CD4-positive, alpha-beta T cell treated with Interleukin-6 for 4 hours (primary cell): Measurements from ENCODE around the gene BLVRB.
"Not testable (repeated sequence)": the region's sequence is repeated elsewhere in the genome, so short reads cannot be mapped to it uniquely, and the experiment has no call there.

Source experiments
- DNase-seq: peaks from one replicate; pipeline ENCODE4 v3.0.0-alpha.2; 2020; ENCODE audit warnings: mixed read lengths

The BLVRB gene

DNA sequence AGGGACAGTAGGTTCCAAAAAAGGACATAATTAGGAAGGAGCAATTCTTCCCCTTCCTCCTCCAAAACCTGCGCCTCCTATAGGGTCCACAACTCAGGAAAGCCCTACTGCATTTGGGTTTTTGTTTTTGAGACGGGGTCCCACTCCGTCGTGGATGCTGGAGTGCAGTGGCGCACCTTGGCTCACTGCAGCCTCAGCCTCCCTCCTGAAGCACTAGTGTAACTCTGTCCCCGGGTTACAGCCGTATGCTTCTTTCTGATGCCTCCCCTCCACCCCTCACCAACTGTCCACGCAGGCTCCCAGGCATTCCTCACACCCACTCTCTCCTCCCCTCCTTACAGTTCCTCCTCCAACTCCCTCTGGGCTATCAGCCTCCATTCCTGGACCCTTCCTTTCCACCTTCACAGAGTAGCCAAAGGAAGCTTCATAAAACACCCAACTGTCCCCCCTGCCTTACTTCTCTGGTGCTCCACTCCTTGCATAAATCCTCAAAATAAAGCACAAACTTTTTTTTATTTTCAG, 19.2 kb downstream of the BLVRB start:
- no peak for DNase-seq

DNA sequence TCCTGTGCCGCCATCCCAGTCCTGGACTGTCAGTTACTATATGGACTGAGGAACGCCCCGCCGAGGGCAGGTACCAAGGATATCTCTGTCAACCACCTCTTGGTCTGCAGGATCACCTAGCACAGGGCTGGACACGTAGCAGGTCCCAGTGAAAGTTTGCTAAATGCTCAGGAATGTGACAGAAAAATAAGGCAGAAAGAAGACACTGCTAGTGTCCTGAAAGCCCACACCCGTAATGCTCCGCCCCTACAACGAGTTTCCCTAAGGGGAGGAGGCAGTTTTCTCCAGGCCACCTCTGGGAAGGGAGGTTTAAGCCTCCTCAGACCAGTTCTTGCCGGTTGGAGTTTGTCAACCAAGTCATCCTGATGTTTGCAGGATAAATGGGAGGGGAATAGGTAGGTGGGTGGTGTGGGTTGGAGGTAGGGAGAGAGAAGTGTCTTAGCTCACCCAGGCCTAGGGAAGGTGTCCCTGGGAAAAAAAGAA, 19.7 kb downstream of the BLVRB start:
- no peak for DNase-seq

DNA sequence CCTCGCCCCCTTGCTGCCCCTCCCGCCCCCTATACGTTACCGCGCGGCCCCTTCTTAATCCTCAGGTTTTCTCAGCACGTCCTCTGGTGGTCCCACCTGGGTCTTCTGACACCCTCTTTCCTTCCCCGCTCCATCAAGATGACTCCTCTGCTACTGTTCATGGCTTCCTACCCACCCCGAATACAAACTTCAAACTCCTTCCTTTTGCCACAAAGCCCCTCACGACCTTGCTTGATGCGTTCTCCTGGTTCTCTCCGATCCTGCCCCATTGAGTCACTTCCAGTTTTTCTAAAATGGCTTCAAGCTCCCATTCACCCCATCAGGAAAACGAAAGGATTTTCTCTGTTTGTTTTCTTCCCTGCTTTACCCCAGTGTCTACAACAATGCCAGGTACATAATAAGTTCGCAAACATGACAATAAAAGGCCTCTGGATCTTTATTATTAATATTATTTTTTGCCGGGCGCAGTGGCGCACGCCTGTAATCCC, 20.7 kb downstream of the BLVRB start:
- no peak for DNase-seq

DNA sequence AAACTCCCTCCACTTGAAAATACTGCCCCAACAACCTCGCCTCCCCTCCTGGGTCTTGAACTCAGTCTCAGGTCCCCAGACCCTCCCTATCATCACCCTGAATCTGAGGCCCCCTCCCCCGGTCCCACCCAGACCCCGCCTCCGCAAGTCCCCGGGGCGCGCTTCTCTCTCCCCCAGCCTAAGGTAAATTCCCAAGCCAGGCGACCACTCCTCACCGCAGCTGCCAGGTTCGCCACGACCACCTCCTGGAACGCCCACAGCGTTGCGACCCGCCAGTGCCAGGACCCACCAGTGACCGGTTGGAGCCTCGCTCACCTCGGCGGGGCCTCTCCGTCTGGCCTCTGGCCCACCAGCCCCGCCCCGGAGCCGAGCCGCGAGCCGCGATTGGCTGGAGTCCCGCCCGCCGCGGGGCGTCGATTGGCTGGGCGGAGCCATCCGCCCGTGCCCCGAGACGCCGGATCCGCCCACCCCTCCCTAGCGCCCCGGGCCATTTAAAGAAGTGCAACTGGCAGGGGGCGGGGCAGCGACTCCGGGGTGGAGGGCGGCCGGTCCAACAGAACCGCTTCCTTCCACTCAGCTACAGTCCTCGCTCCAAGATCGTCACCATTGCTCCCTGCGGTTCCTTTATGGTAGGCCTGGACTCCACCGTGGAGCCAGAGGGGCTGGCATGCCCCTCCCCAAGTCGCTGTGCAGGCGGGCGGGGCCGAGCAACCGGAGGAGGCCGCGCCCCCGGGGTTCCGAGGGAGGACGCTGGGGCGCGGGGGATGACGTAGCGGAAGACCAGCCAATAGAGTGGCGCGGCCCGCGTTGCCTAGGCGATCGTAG, 21.3 kb downstream of the BLVRB start, which contains the start of gene SERTAD3:
Gene SERTAD3, minus strand, starts transcription at position 336 of the 825 bp plus-strand sequence. CDS start 2,255 bp downstream, outside the sequence.
- peak; percentile 98 for DNase-seq

DNA sequence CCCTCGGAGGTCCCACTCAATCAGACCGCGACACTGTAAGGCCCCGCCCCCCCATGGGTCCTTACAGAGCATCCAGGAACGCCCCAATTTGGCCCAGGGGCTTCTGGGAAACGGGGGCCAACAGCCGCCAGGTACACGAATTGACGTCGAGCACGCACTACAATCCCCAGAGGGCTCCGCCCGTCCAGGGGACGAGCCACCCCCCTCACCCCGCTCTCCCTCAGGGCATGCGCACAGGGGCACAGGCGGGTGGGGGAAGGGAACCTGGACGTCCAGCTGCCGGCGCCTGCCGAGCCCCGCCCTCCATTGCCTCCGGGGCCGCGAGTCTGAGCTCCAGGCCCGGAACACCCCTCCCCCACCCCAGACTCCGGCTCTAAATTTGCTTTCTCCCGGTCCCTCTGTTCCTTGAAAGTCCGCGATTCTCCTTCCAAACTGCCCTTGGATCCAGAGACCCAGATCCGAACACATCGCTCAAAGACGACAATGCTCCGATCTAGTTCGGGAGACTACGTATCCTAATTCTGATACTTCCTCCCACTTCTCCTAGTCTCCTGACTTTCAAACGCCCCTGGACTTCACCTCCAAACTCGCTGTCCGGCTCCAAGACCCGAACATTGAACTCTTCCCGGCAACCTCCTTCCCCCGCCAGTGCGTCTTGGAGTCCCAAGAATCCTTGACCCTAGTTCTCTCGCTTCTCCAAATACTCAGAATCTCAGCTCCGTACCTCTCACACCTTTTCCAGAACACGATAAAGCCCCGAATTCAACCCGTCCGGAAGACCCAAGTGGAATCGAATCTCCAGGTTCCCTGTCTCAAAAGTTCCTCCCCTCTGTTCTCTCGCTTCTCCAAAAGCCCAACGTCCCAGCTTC, 22.2 kb downstream of the BLVRB start:
- DNase-seq, result peak; percentile 100

DNA sequence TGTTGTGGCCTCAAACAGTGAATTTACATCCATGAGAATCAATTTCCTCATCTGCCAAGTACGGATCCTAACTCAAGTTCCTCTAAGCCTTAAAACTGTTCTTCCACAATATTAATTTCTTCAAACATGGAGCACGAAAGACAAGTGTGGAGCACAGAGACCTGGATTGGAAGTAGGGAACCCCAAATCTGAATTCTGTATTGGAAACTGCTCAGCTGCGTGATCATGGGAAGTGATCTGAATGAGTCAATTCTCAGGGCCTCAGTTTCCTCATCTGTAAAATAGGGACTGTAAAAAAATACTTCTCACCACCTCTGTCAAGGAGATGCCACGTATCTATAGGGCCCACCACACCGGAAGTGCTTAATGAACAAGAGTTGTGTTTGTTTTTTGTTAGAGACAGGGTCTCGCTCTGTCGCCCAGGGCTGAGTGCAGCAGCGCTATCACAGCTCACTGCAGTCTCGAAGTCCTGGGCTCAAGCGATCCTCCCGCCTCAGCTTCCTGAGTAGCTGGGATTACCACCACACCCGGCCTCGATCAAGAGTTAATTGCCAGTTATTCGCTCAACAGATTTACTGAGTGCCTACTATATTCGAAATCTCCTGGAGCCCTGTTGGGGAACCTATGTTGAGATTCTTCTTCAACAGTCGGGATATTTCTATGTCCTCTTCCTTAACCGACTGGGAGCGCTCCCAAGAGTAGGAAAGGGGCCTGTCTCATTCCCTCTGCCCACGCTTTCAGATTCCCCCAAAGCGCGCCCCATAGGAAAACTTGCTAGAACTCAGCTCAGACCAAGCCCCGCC, 23.0 kb downstream of the BLVRB start:
- no peak for DNase-seq

DNA sequence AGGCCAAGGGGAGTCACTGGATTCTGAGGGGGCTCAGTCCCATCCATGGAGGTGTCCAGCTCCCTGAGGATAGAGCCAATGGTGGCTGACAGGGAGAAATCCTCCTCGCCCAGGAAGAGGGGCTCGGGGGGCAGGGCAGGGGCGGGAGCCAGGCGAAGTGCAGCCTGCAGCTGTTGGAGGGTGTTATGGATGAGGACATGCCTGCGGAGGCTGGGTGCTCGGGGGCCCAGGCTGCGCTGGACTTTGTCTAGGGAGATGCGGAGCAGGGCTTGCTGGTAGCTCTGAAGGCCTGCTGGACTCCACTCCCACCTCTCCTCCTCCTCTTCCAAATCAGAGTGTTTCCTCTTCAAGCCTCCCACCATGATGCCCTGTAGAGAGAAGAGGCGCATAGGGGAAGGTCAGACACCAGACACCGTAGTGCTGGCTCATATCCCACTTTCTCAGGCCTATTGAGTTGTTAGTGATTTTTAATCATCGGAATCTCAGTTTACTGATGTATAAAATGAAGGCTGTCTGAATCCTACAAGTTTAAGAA, 23.8 kb downstream of the BLVRB start:
- DNase-seq, result no peak

DNA sequence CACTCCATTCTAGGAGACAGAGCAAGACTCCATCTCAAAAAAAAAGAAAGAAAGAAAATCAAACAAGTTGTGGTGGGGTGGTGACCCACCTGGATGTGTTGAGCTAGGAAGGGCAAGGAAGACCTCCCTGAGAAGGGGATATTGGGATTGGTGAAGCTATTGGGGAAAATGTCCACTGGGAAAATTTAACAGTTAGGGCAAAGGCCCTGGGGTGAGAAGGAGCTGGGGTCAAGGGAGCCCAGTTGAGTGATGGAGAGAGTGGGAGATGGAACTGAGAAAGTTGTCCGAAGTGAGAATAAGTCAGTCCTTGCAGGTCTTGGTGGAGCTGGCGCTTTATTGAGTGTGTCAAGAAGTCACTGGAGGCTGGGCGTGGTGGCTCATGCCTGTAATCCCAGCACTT, 27.3 kb downstream of the BLVRB start:
- DNase-seq, result no peak

DNA sequence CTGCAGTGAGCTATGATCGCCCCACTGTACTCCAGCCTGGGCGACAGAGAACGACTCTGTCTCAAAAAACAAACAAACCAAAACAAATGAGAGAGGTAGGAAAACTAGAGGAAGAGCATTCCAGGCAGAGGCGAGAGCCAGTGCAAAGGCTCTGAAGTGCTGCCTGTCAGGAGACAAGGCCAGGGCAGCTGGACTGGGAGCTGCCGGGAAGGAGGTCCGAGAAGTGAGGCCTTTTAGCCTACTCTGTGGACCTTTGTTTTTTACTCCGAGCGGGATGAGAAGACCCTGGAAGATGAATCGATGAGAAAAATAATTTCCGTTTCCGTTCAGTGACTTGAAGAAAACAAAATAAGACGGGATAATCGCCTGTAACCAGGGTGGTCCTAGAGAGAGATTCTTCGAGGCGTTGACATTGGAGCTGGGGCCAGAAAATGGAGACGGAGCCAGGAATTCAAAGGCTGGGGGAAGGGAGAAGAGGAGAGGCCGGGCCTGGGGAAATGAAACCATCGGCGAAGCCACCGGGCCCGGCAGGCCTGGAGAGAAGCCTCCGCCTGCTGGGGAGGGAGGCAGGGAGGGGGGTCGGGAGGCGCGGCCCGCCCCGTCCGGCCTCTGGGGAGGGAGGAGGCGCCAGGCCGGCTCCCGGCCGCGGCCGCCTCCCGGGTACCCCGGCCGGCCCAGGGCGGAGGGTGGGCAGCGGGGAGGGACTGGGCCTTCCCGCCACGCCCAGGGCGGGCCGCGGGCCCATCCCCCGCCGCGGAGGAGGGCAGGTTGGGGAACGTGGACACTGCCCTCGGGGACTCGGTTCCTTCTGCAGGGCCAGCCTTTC, 31.9 kb downstream of the BLVRB start:
- DNase-seq, result peak; percentile 69

DNA sequence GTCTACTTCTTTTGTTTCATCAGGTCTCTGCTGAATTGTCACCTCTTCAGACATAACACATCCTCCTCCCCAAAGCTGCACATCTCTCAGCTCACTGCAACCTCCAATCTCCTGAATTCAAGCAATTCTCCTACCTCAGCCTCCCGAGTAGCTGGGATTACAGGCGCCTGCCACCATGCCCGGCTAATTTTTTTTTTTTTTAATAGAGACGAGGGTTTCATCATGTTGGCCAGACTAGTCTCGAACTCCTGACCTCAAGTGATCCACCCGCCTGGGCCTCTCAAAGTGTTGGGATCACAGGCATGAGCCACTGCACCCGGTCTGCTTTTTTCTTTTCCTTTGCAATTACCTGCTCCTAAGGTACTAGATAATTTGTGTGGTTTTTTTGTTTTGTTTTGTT, 32.8 kb downstream of the BLVRB start:
- not testable (repeated sequence) for DNase-seq

DNA sequence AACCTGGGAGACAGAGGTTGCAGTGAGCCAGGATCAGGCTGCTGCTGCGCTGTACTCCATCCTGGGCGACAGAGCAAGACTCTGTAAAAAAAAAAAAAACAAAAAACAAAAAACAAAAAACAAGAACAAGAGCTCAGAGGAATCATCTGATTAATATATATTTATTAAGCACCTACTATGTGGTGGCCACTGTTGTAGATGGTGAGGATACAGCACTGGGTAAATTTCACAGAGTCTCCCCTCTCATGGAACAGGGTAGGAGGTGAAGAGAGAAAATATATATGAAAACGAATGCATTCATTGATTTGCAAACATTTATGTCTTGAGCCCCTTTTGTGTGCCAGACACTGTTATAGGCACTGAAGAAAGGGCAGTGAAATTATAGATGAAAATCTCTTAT, 33.8 kb downstream of the BLVRB start:
- no peak for DNase-seq

DNA sequence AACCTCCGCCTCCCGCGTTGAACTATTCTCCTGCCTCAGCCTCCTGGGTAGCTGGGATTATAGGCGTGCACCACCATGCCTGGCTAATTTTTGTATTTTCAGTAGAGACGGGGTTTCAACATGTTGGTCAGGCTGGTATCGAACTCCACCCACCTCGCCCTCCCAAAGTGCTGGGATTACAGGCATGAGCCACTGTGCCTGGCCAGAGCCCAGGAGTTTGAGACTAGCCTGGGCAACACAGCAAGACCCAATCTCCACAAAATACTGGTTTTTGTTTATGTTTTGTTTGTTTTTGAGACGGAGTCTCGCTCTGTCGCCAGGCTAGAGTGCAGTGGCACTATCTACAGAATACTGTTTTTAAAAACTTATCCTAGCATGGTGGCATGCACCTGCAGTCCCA, 35.3 kb downstream of the BLVRB start:
- DNase-seq, result not testable (repeated sequence)

DNA sequence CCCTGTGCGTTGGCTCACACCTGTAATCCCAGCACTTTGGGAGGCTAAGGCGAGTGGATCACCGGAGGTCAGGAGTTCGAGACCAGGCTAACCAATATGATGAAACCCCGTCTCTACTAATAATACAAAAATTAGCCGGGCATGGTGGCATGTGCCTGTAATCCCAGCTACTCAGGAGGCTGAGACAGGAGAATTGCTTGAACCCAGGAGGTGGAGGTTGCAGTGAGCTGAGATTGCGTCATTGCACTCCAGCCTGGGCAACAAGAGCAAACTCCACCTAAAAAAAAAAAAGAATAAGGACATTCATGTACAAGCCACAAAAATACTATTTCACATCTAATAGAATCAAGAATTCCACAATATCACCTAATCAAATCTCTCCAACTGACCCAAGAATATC, 37.3 kb downstream of the BLVRB start:
- not testable (repeated sequence) for DNase-seq

DNA sequence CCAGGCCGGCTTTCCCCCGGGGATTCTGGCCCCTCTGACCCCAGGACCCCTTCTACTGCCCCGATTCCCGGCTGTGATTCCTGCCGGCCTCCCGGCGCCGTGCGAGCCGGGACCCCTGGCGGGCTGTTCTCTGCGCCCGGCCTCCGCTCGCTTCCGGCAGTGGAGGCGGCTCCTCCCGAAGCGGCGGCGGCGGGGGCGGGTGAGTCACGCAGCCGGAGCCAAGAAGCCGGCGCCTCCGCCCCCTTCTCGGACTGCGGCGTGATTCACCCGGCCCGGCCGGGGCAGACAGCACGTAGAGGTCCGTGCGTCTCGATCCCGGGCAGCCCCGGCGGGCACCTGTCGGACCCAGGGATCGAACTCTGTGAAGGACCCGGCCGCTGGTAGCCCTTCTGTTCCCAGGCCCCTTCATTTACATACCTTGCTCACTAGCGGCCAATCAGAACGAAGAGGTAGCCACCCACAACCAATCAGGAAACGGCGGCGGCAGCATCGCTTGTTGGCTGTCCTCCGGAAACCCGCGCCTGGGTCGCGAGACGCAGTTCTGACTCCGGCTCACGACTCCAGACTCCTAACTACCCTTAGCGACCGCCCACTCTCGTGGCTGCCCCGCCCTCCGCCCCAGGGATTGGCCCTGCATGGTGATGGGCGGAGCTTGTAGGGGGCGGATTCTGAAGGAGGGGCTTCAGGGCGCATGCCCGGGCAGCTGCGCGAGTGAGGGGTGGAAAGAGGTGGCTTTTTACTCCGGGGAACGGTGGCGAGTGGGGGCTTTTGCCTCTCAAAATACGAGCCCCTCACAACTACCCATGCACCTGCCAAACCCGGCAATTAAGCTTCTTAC, 39.9 kb downstream of the BLVRB start, which contains the start of gene SERTAD1:
Gene SERTAD1, minus strand, starts transcription at position 543 of the 838 bp plus-strand sequence. CDS start 2,446 bp downstream, outside the sequence.
- DNase-seq, result peak; percentile 100

DNA sequence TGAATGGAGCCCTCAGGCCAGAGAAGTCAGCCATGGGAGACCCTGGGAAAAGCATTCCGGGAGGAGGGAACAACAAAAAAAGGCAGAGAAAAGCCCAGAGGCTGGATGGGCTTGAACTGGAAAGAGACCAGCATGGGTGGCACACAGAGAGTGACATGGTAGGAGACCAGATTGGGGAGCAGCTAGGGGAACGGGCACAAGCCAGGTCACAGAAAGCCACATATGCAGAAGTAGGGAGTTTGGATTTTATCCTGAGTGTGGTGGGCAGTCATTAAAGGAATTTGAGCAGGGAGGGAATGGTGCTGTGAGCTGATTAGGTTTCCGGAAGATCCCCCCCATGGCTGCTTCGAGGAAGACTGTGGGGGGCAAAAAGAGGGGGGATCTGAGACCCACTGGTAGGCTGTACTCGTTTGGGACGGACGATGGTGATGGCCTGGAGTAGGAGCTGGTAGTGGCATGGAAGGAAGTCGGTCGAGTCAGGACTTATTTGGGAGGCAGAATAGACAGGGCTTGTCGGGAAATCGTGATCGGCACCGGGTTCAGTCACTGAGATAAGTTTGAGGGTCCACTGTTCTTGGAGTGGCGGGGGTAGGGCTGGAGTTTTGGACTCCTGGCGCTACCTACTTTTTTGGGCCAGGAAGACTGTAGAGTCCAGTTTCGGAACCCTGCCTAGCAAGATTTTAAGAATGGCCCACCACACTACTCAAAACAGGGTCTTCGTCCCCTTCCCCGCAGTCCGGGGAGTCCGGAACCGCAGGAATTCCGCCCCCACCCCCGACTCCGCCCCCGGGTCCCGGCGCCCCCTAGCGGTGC, 40.7 kb downstream of the BLVRB start:
- DNase-seq, result no peak

DNA sequence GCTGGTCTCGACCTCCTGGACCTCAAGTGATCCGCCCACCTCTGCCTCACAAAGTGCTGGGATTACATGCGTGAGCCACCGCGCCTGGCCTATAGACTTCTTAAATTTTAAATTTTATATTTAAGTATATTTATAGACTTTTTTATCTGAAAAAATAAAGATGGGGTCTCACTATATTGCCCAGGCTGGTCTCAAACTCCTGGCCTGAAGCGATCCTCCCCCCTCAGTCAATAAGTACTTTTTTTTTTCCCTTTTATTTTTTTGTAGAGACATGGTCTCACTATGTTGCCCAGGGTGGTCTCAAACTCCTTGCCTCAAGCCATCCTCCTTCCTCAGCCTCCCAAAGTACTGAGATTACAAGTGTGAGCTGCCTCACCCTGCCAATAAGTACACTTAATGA, 41.6 kb downstream of the BLVRB start:
- no peak for DNase-seq

DNA sequence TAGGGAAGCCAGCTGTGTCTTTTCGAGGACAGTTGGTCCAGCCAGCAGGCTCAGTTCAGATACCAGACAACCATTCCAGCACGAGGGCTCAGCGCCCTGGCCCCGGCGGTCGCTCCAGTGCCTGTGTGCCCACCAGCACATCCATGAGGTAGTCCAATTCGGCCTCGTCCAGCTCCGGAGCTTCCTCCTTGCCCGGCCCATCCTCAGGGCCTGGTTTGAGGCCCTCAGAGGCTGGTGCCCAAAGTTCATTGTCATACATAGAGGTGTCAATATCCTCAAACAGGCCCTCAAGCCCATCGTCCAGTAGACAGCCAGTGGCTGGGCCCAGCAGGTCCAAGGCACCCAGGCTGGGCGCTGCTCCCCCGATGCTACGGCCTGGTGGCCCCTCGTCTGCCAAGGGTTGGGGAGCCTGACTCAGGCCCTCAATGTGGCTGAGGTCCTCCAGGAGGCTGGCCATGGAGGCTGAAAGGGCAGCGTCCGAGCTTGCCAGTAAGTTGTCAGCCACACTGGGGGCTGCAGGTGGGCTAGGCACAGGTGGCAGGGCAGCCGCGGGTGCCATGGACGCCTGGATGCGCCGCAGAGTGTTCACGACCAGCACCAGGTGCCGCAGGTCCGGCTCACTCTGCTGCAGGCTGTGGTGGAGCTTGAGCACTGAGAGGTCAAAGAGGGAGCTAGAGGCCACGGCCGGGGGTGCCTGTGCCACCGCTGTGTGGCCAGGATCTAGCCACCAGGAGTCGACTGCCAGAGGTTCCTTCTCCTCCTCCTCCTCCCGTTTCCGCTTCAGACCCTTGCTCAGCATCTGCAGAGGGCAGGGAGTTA, 42.6 kb downstream of the BLVRB start:
- no peak for DNase-seq
